GM12878 (cell line): ENCODE data around the gene ACOT12. TPM values are rescaled to one million over a fixed set of nuclear protein-coding genes. Genes with fewer than 3 reads are reported as not detected.

Experiments
- EP300 ChIP-seq, 2 experiments: fragments of 150-350 bp in 1 of 2; IDR thresholded peaks; 2 replicates each; pipeline ENCODE4 v1.6.1; 2011 to 2012; ENCODE audit warnings: low read depth in 2 of 2, low read length in 2 of 2, borderline replicate concordance in 1 of 2, improper control_type of control experiment in 1 of 2, inconsistent platforms in 1 of 2; ENCODE audit not compliant: control insufficient read depth in 1 of 2
- KAT2A ChIP-seq: conservative IDR thresholded peaks from 2 replicates; pipeline ENCODE4 v1.6.1; 2011; ENCODE audit warnings: low read depth, low read length; ENCODE audit not compliant: control insufficient read depth
- MTA3 ChIP-seq: IDR thresholded peaks from 2 replicates; pipeline ENCODE4 v1.6.1; 2012; ENCODE audit warnings: low read length, inconsistent platforms, borderline replicate concordance
- NFYA ChIP-seq: IDR thresholded peaks from 2 replicates; pipeline ENCODE4 v1.6.1; 2011; ENCODE audit warnings: low read depth, mild to moderate bottlenecking, low read length, improper control_type of control experiment, borderline replicate concordance
- RUNX3 ChIP-seq: IDR thresholded peaks from 2 replicates; pipeline ENCODE4 v1.6.1; 2012; ENCODE audit warnings: low read length, inconsistent platforms
- STAT3 ChIP-seq: IDR thresholded peaks from 2 replicates; pipeline ENCODE4 v1.6.1; 2011; ENCODE audit warnings: low read depth, low read length, improper control_type of control experiment
- TBL1XR1 ChIP-seq: IDR thresholded peaks from 2 replicates; pipeline ENCODE4 v1.6.1; 2012; ENCODE audit warnings: low read depth, low read length, improper control_type of control experiment
- polyA plus RNA-seq, 11 experiments: library from polyadenylated mRNA; depleted of rRNA in 4 of 11; unstranded in 6 of 11; stranded (reverse) in 5 of 11; fragments of >200 nt; fragmentation: Nextera tagmentation in 4 of 11; fragmentation: Illumina TruSeq in 1 of 11; extraction: Ambion mirVana in 4 of 11; extraction: Trizol in 1 of 11; gene quantifications; 1 replicate in 1 of 11; 2 replicates in 10 of 11; pipeline versions ENCODE4 v1.2.1 to v1.2.3, GENCODE V29; 2011 to 2016; ENCODE audit warnings: inconsistent platforms in 2 of 11, missing spikeins in 2 of 11, low read depth in 1 of 11
- total RNA-seq, 4 experiments: library from RNA; depleted of rRNA in 3 of 4; stranded (reverse); fragments of >200 nt in 3 of 4; fragmentation: Illumina TruSeq in 1 of 4; extraction: Trizol in 1 of 4; gene quantifications; 2 replicates each; pipeline versions ENCODE4 v1.2.1 to v1.2.3, GENCODE V29; 2013 to 2021
- TF ChIP-seq, protein P1 (sequence below): IDR thresholded peaks from 2 replicates; pipeline ENCODE4 v1.6.1; 2012; ENCODE audit warnings: improper control_type of control experiment, low read depth, low read length; ENCODE audit not compliant: insufficient replicate concordance
- TF ChIP-seq, protein P2 (sequence below): fragments of 450-650 bp; IDR thresholded peaks from 2 replicates; pipeline ENCODE4 v1.6.1; 2017; ENCODE audit warnings: low read depth, mild to moderate bottlenecking, moderate library complexity

ACOT12 gene
- total and polyA plus RNA-seq, 10 of the 15 experiments (the other 5 are each of a cell fraction or from before 2014, with no cell fraction given) = 0.08 TPM; not detected in 9

DNA sequence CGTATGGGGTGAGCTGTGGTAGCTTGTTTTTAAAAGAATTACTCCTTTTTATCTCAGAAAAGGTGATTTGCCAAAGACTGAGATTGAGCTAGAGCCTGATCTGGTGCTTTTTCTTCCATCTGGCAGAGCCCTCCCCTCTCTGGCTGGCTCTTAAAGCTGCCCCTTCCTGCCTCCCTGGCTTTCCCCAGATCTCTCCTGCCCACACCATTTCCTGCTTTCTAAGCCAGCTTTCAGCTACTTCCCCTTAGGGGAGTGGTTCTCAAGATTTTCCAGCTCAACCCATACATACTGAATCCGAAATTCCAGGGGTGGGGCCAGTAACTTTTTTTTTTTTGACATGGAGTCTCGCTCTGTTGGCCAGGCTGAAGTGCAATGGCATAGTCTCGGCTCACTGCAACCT lies 4.8 kb upstream of the ACOT12 start (continued):
- TF ChIP-seq STAT3 = no peak
- TF ChIP-seq EP300 (IDR thresholded peaks at IDR 0.05; ENCODE audit: borderline replicate concordance in 1 of 2, control insufficient read depth in 1 of 2, low read depth in 2 of 2, low read length in 2 of 2) = no peak
- TF ChIP-seq NFYA = no peak
- TF ChIP-seq TBL1XR1 = no peak
- TF ChIP-seq, protein P1, sequence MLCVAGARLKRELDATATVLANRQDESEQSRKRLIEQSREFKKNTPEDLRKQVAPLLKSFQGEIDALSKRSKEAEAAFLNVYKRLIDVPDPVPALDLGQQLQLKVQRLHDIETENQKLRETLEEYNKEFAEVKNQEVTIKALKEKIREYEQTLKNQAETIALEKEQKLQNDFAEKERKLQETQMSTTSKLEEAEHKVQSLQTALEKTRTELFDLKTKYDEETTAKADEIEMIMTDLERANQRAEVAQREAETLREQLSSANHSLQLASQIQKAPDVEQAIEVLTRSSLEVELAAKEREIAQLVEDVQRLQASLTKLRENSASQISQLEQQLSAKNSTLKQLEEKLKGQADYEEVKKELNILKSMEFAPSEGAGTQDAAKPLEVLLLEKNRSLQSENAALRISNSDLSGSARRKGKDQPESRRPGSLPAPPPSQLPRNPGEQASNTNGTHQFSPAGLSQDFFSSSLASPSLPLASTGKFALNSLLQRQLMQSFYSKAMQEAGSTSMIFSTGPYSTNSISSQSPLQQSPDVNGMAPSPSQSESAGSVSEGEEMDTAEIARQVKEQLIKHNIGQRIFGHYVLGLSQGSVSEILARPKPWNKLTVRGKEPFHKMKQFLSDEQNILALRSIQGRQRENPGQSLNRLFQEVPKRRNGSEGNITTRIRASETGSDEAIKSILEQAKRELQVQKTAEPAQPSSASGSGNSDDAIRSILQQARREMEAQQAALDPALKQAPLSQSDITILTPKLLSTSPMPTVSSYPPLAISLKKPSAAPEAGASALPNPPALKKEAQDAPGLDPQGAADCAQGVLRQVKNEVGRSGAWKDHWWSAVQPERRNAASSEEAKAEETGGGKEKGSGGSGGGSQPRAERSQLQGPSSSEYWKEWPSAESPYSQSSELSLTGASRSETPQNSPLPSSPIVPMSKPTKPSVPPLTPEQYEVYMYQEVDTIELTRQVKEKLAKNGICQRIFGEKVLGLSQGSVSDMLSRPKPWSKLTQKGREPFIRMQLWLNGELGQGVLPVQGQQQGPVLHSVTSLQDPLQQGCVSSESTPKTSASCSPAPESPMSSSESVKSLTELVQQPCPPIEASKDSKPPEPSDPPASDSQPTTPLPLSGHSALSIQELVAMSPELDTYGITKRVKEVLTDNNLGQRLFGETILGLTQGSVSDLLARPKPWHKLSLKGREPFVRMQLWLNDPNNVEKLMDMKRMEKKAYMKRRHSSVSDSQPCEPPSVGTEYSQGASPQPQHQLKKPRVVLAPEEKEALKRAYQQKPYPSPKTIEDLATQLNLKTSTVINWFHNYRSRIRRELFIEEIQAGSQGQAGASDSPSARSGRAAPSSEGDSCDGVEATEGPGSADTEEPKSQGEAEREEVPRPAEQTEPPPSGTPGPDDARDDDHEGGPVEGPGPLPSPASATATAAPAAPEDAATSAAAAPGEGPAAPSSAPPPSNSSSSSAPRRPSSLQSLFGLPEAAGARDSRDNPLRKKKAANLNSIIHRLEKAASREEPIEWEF = no peak
- TF ChIP-seq, protein P2, sequence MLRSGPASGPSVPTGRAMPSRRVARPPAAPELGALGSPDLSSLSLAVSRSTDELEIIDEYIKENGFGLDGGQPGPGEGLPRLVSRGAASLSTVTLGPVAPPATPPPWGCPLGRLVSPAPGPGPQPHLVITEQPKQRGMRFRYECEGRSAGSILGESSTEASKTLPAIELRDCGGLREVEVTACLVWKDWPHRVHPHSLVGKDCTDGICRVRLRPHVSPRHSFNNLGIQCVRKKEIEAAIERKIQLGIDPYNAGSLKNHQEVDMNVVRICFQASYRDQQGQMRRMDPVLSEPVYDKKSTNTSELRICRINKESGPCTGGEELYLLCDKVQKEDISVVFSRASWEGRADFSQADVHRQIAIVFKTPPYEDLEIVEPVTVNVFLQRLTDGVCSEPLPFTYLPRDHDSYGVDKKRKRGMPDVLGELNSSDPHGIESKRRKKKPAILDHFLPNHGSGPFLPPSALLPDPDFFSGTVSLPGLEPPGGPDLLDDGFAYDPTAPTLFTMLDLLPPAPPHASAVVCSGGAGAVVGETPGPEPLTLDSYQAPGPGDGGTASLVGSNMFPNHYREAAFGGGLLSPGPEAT = no peak
- TF ChIP-seq MTA3 = no peak
- no peak for TF ChIP-seq KAT2A
- no peak for TF ChIP-seq RUNX3
